Epithelial cell of proximal tubule (primary cell): ENCODE measurements around the gene NECTIN1. TPM values are rescaled to one million over a fixed set of nuclear protein-coding genes. Genes with fewer than 3 reads are reported as not detected.

Experiments
- DNase-seq: peaks from one replicate; pipeline ENCODE4 v3.0.0-alpha.2; 2011; ENCODE audit warnings: low read depth
- H3K4me3 ChIP-seq: 2 replicates; pipeline ENCODE4 v1.5.1; 2011; ENCODE audit warnings: low read depth, mild to moderate bottlenecking, low read length
- total RNA-seq: library from RNA; depleted of rRNA; stranded (reverse); fragments of >200 nt; gene quantifications from 2 replicates; pipeline ENCODE4 v1.2.3, GENCODE V29; 2015
- TF ChIP-seq, protein P1 (sequence below): conservative IDR thresholded peaks from 2 replicates; pipeline ENCODE4 v1.5.1; 2012; ENCODE audit warnings: low read depth, mild to moderate bottlenecking, low read length

Gene NECTIN1
- total RNA-seq, 1 donor from 2014 or later = 4.7 TPM

DNA sequence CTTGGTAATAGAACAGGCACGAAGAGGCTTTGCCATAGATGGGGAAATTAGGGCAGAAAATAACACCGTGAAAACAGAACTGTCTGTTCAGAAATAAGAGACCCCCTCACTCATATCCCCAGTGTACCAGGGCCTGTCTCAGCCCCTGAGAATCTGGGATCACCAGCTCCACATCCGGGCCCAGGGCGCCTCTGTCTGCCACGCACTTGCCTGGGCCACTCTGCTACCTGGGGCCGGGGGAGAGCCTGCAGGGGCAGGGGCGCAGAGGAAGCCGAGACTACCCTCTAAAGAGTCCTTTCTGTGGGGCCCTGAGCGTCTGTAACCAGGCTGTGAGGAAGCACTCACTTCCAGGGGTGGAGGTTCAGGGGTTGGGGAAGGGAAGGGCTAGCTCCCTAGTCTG, 19.8 kb downstream of the NECTIN1 start:
- TF ChIP-seq, protein P1, sequence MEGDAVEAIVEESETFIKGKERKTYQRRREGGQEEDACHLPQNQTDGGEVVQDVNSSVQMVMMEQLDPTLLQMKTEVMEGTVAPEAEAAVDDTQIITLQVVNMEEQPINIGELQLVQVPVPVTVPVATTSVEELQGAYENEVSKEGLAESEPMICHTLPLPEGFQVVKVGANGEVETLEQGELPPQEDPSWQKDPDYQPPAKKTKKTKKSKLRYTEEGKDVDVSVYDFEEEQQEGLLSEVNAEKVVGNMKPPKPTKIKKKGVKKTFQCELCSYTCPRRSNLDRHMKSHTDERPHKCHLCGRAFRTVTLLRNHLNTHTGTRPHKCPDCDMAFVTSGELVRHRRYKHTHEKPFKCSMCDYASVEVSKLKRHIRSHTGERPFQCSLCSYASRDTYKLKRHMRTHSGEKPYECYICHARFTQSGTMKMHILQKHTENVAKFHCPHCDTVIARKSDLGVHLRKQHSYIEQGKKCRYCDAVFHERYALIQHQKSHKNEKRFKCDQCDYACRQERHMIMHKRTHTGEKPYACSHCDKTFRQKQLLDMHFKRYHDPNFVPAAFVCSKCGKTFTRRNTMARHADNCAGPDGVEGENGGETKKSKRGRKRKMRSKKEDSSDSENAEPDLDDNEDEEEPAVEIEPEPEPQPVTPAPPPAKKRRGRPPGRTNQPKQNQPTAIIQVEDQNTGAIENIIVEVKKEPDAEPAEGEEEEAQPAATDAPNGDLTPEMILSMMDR = no peak
- H3K4me3 ChIP-seq = no peak overlapping the region
- no peak for DNase-seq

DNA sequence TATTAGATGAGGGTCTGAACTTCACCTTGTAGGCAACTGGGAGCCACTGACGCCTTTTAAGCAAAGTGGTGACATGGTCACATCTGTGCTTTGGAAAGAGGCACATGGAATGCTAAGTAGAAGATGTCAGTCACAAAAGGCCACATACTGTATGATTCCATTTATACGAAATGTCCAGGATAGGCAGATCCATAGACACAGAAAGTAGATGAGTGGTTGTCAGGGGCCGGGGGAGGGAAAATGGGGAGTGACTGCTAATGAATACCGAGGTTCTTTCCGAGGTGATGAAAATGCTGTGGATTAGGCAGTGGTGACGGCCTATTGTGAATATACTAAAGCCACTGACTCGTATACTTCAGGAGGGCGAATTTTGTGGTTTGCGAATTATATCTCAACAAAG, 20.6 kb downstream of the NECTIN1 start:
- TF ChIP-seq, protein P1 = no peak
- no peak overlapping the region for H3K4me3 ChIP-seq
- no peak for DNase-seq

DNA sequence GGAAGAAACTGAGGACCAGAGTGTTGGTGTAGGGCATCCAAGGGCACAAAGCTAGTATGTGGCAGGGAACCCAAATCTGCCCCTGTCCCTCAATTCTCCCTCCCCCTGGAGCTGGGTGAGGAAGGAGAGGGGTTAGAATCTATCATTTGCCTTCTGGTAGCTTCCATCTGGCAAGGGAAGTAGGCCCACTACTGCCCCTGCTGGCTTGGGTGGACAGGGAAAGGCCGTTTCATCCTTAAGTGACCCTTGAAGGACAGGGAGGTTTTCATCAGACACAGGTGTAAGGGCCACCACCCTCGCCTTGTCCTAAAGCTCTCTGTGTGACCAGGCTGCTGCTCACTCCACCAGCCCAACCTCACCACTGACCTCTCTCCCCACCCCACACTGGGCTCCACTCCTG, 22.1 kb downstream of the NECTIN1 start:
- DNase-seq = no peak
- TF ChIP-seq, protein P1 = peak; percentile 30
- no peak overlapping the region for H3K4me3 ChIP-seq

DNA sequence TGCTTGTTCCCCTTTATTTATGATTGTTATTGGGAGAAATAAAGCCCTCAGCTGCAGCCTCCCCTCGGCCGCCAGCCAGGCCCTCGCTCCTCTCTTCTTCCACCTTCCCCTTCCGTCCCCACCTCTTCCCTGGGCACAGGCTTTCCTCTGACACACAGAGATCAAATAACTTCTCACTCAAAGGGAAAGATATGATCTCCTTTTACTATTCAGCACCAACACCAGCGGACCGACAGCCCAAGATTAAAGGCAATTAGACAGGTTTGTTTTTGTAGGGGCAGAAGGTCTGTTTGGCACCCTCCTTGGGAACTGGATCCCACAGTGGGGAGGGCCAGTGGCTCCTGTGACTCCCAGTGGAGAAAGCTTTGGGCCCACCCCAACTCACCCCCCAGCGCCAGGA, 23.0 kb downstream of the NECTIN1 start:
- TF ChIP-seq, protein P1 = no peak
- no peak overlapping the region for H3K4me3 ChIP-seq
- no peak for DNase-seq

DNA sequence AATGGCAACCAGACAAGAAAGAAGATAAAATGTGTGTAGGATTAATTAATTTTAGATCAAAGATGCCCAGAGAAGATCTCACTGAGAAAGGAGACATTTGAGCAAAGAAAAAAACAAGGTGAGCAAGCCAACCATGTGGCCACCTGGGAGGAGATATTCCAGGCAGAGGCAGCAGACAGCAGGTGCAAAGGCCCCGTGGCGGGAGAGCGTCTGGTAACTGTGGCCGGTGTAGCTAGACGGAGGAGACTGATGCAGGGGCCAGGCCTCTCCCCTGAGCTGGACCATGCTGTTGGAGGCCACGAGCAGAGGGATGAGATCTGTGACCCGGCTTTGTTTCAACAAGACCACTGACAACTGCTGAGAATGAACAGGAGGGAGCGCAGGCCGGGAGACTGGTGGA, 23.6 kb downstream of the NECTIN1 start:
- TF ChIP-seq, protein P1 = no peak
- no peak for DNase-seq
- H3K4me3 ChIP-seq = no peak overlapping the region

DNA sequence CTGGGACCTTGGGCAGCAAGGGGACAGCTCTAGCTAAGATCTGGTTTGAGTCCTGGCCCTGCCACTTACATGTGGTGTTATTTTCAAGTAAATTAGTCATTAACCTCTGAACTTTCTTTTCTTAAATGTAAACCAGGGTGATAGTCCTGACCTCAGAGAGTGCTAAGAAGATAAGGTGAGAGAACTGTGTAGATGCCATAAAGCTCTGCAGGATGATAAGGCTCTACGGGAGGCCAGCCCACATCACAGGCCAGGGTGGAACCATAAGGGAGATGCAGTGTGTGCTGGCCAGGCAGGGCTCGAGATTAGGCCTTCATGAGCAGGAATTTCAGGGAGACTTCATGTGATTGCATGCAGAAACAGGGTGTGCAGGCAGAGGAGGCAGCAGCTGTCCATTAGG, 24.2 kb downstream of the NECTIN1 start:
- TF ChIP-seq, protein P1 = no peak
- no peak for DNase-seq
- H3K4me3 ChIP-seq = no peak overlapping the region
